GM21825 (cell line): ENCODE data around the gene MPV17L2.
"Not testable (repeated sequence)": the region's sequence is repeated elsewhere in the genome, so short reads cannot be mapped to it uniquely, and the experiment has no call there.

Experiments
- ATAC-seq: cut with Tn5 transposase; IDR thresholded peaks from one replicate; pipeline ENCODE4 v1.9.1; 2021; ENCODE audit warnings: mild to moderate bottlenecking, moderate library complexity; ENCODE audit not compliant: unreplicated experiment

The MPV17L2 gene

GRCh38 chr19:18192673-18193387 is at the start of gene MPV17L2:
Gene MPV17L2 (plus strand): TSS chr19:18193218. CDS start chr19:18193282, 64 bp downstream.
- peak; percentile 80 for ATAC-seq

- ATAC-seq, result no peak
Observed at GRCh38 chr19:18143902-18144301, 49.1 kb upstream of the MPV17L2 start.

- no peak for ATAC-seq
Observed at GRCh38 chr19:18144361-18144760, 48.7 kb upstream of the MPV17L2 start.

GRCh38 chr19:18144906-18145305 is 48.1 kb upstream of the MPV17L2 start:
- no peak for ATAC-seq

GRCh38 chr19:18145391-18145999 is 47.5 kb upstream of the MPV17L2 start:
- ATAC-seq, result no peak

- ATAC-seq, result no peak
Observed at GRCh38 chr19:18147396-18147795, 45.6 kb upstream of the MPV17L2 start.

- ATAC-seq, result no peak
Observed at GRCh38 chr19:18149596-18149975, 43.4 kb upstream of the MPV17L2 start.

- no peak for ATAC-seq
Observed at GRCh38 chr19:18150776-18151624, 42.0 kb upstream of the MPV17L2 start.

GRCh38 chr19:18152442-18152816 is 40.6 kb upstream of the MPV17L2 start:
- ATAC-seq, result peak; percentile 61

- ATAC-seq, result peak; percentile 71
Observed at GRCh38 chr19:18152817-18153555, 40.0 kb upstream of the MPV17L2 start, which contains the start of gene PIK3R2. Gene PIK3R2 (plus strand): TSS chr19:18153163. CDS start chr19:18155880, 2,717 bp downstream.

- ATAC-seq, result no peak
Observed at GRCh38 chr19:18153556-18154134, 39.4 kb upstream of the MPV17L2 start.

GRCh38 chr19:18155095-18156087 is 37.6 kb upstream of the MPV17L2 start:
- no peak for ATAC-seq

- ATAC-seq, result no peak
Observed at GRCh38 chr19:18156268-18156667, 36.8 kb upstream of the MPV17L2 start.

- ATAC-seq, result no peak
Observed at GRCh38 chr19:18156841-18157464, 36.1 kb upstream of the MPV17L2 start.

- ATAC-seq, result no peak
Observed at GRCh38 chr19:18157465-18158063, 35.5 kb upstream of the MPV17L2 start.

GRCh38 chr19:18158467-18158866 is 34.6 kb upstream of the MPV17L2 start:
- ATAC-seq, result no peak

GRCh38 chr19:18159059-18159616 is 33.9 kb upstream of the MPV17L2 start:
- not testable (repeated sequence) for ATAC-seq

- ATAC-seq, result no peak
Observed at GRCh38 chr19:18159810-18160209, 33.2 kb upstream of the MPV17L2 start.
